ENCODE results near the gene GET4.
"Not testable (repeated sequence)": the region's sequence is repeated elsewhere in the genome, so short reads cannot be mapped to it uniquely, and the experiment has no call there.

DNA sequence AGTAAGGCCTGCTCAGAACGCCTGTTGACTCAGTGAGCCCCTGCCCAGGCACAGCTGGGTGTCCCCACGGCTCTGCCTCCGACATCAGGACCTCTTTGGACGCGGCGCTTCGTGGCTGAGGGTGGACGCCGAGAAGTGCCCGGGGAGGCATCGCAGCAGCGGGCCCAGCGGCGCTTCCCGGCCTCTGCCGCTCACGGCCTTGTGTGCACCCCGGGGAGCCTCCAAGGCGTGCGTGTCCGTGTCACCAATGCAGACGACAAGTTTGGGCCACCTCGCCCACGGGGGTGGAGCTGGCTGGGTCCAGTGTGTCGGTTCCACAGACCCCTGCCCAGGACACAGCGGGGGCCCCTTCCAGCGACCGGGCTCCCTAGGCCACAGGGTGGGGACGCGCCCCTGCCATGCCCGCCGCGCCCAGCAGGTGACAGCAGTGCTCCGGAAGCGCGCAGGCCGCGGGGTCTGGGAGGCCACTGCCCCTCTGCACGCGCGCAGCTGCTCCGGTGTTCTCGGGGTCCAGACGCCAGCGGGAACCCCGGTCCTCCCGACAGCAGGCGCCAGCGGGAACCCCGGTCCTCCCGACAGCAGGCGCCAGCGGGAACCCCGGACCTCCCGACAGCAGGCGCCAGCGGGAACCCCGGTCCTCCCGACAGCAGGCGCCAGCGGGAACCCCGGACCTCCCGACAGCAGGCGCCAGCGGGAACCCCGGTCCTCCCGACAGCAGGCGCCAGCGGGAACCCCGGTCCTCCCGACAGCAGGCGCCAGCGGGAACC is 32.4 kb downstream of the GET4 start:
- TF ChIP-seq EZH2 (IDR thresholded peaks at IDR 0.05; ENCODE audit: low read depth); CTCF (conservative IDR thresholded peaks at IDR 0.05): not testable (repeated sequence)
